Thoracic aorta (tissue), 2 donors: ENCODE results near the gene PCMT1. TPM values are rescaled to one million over a fixed set of nuclear protein-coding genes. Genes with fewer than 3 reads are reported as not detected.
"Not testable (repeated sequence)": the region's sequence is repeated elsewhere in the genome, so short reads cannot be mapped to it uniquely, and the experiment has no call there.

Experiments
- ATAC-seq: fragments of 150-250 bp; one replicate; pipeline ENCODE4 v1.8.0; 2017; ENCODE audit warnings: low read depth; ENCODE audit not compliant: insufficient number of reproducible peaks, low FRiP score
- DNase-seq: peaks from one replicate; pipeline ENCODE4 v3.0.0-alpha.2; 2020; ENCODE audit warnings: low spot score
- H3K27ac ChIP-seq, 2 donors: fragments of 200-600 bp; sonication (generic); 1 replicate in 1 of 2; 2 replicates in 1 of 2; pipeline ENCODE4 v1.5.1; 2016; ENCODE audit warnings: mild to moderate bottlenecking in 2 of 2, moderate library complexity in 2 of 2
- H3K27me3 ChIP-seq: fragments of 200-600 bp; sonication (generic); replicated peaks from 2 replicates; pipeline ENCODE4 v1.6.0; 2016; ENCODE audit warnings: mild to moderate bottlenecking; ENCODE audit not compliant: insufficient read depth
- H3K36me3 ChIP-seq: fragments of 200-600 bp; sonication (generic); one replicate; pipeline ENCODE4 v1.5.1; 2016
- H3K4me1 ChIP-seq, 2 donors: fragments of 200-600 bp; sonication (generic); 1 replicate in 1 of 2; 2 replicates in 1 of 2; pipeline versions ENCODE4 v1.5.1 to v1.6.0; 2016; ENCODE audit warnings: low read depth in 2 of 2, mild to moderate bottlenecking in 1 of 2; ENCODE audit not compliant: control insufficient read depth in 1 of 2
- H3K4me3 ChIP-seq: fragments of 200-600 bp; sonication (generic); 2 replicates; pipeline ENCODE4 v1.5.1; 2016; ENCODE audit warnings: mild to moderate bottlenecking
- H3K9me3 ChIP-seq: fragments of 200-600 bp; sonication (generic); 2 replicates; pipeline ENCODE4 v1.5.1; 2016
- CTCF ChIP-seq: fragments of 200-600 bp; sonication (generic); IDR thresholded peaks from one replicate; pipeline ENCODE4 v1.5.1; 2019; ENCODE audit warnings: antibody characterized with exemption
- total RNA-seq, 2 donors: library from RNA; depleted of rRNA; stranded (reverse); fragments of >200 nt; gene quantifications; one replicate each; pipeline versions ENCODE4 v1.1.0 to v1.2.3, GENCODE V29; 2016

Gene PCMT1
- total RNA-seq, 2 donors from 2014 or later, result 40.6 to 86.0 TPM

GRCh38 chr6:149843051-149843633 lies 93.6 kb downstream of the PCMT1 start:
- Histone ChIP-seq H3K9me3 (no peaks in the 10 kb centered on the region), H3K27me3 (no peaks in the 10 kb centered on the region), H3K27ac (no peak overlapping the region), H3K4me3 (no peak overlapping the region), H3K4me1 (peaks cover 5 to 15% of the 10 kb centered on the region in 2 donors), H3K36me3 (no peaks in the 10 kb centered on the region)
- ATAC-seq (no peak), DNase-seq (no peak)
- no peak for TF ChIP-seq CTCF

GRCh38 chr6:149844036-149844435 lies 94.5 kb downstream of the PCMT1 start:
- not testable (repeated sequence) for DNase-seq, H3K9me3 ChIP-seq, H3K27ac ChIP-seq, H3K36me3 ChIP-seq, ATAC-seq, H3K27me3 ChIP-seq, H3K4me3 ChIP-seq
- H3K4me1 ChIP-seq, result peaks cover 5 to 15% of the 10 kb centered on the region in 2 donors

- H3K4me3 ChIP-seq, result no peak overlapping the region
- H3K4me1 ChIP-seq, result peaks cover 5 to 15% of the 10 kb centered on the region in 2 donors
- H3K27ac ChIP-seq, result no peak overlapping the region
- no peaks in the 10 kb centered on the region for H3K9me3 ChIP-seq
- no peaks in the 10 kb centered on the region for H3K27me3 ChIP-seq
- no peak for TF ChIP-seq CTCF
- DNase-seq, result no peak
- no peak for ATAC-seq
- no peaks in the 10 kb centered on the region for H3K36me3 ChIP-seq
Measured at GRCh38 chr6:149844480-149844879, 94.9 kb downstream of the PCMT1 start.

GRCh38 chr6:149845549-149845948 lies 96.0 kb downstream of the PCMT1 start:
- Histone ChIP-seq H3K4me1 (peaks cover 5 to 15% of the 10 kb centered on the region in 2 donors), H3K36me3 (no peaks in the 10 kb centered on the region), H3K27me3 (no peaks in the 10 kb centered on the region), H3K27ac (no peak overlapping the region), H3K9me3 (no peaks in the 10 kb centered on the region), H3K4me3 (no peak overlapping the region)
- ATAC-seq, result no peak
- DNase-seq, result no peak
- TF ChIP-seq CTCF, result no peak

GRCh38 chr6:149846321-149846720 lies 96.8 kb downstream of the PCMT1 start:
- ATAC-seq, result no peak
- no peak overlapping the region for H3K27ac ChIP-seq

More at GRCh38 chr6:149846321-149846720, 96.8 kb downstream of the PCMT1 start:
- Histone ChIP-seq H3K4me1 (peaks cover 5 to 15% of the 10 kb centered on the region in 2 donors), H3K27me3 (no peaks in the 10 kb centered on the region), H3K36me3 (no peaks in the 10 kb centered on the region), H3K9me3 (no peaks in the 10 kb centered on the region), H3K4me3 (no peak overlapping the region)
- DNase-seq, result no peak
- no peak for TF ChIP-seq CTCF
